Left ventricle myocardium inferior (tissue), 1 donor: ENCODE results near the gene CTH. TPM values are rescaled to one million over a fixed set of nuclear protein-coding genes. Genes with fewer than 3 reads are reported as not detected.

Experiments
- DNase-seq: peaks from one replicate; pipeline ENCODE4 v3.0.0-alpha.2; 2020
- H3K27ac ChIP-seq: fragments of 200-600 bp; replicated peaks from 2 replicates; pipeline ENCODE4 v1.8.0; 2021
- H3K27me3 ChIP-seq: fragments of 200-600 bp; 2 replicates; pipeline ENCODE4 v1.8.0; 2021; ENCODE audit warnings: low read depth
- H3K36me3 ChIP-seq: fragments of 200-600 bp; 2 replicates; pipeline ENCODE4 v1.8.0; 2021
- H3K4me1 ChIP-seq: fragments of 200-600 bp; 2 replicates; pipeline ENCODE4 v1.8.0; 2021
- H3K4me3 ChIP-seq: fragments of 200-600 bp; 2 replicates; pipeline ENCODE4 v1.8.0; 2021; ENCODE audit warnings: mild to moderate bottlenecking, moderate library complexity
- H3K9me3 ChIP-seq: fragments of 200-600 bp; replicated peaks from 2 replicates; pipeline ENCODE4 v1.8.0; 2021
- CTCF ChIP-seq: fragments of 200-600 bp; IDR thresholded peaks from 2 replicates; pipeline ENCODE4 v1.8.0; 2021; ENCODE audit warnings: antibody characterized with exemption, mild to moderate bottlenecking, borderline replicate concordance
- intact Hi-C: fragments of 100-400 bp; cut with micrococcal nuclease; formaldehyde crosslinking; loops from one replicate; pipeline ENCODE4 v1.11.0; 2022
- total RNA-seq: library from RNA; stranded (reverse); fragmentation: NEBNext Ultra II Directional; extraction: Animal tissue kit (Norgen Biotek cat#: 25700); gene quantifications from one replicate; pipeline ENCODE4 v1.2.1, GENCODE V29; 2021
- donor health status: DM: no; HTN: yes; CAD: no; lungs with severe emphysema.

The CTH gene
- total RNA-seq, 1 donor from 2014 or later, result 0.91 TPM

- H3K9me3 ChIP-seq, result no peaks in the 10 kb centered on the region
- TF ChIP-seq CTCF, result no peak
- intact Hi-C loops, result no loop called here
These were observed 25.6 kb upstream of the CTH start for GRCh38 chr1:70385477-70385876.

GRCh38 chr1:70386121-70386520, 24.9 kb upstream of the CTH start:
- no peak for DNase-seq
- no peaks in the 10 kb centered on the region for H3K9me3 ChIP-seq
- intact Hi-C loops, result no loop called here
- H3K27me3 ChIP-seq, result no peaks in the 10 kb centered on the region
- TF ChIP-seq CTCF, result no peak
- no peaks in the 10 kb centered on the region for H3K36me3 ChIP-seq
- no peak overlapping the region for H3K4me3 ChIP-seq
- no peak overlapping the region for H3K27ac ChIP-seq
- no peaks in the 10 kb centered on the region for H3K4me1 ChIP-seq

More at GRCh38 chr1:70385477-70385876, 25.6 kb upstream of the CTH start:
- Histone ChIP-seq H3K4me3 (no peak overlapping the region), H3K27ac (no peak overlapping the region), H3K27me3 (no peaks in the 10 kb centered on the region), H3K4me1 (no peaks in the 10 kb centered on the region), H3K36me3 (no peaks in the 10 kb centered on the region)
- DNase-seq, result no peak

- H3K36me3 ChIP-seq, result no peaks in the 10 kb centered on the region
- no peak for TF ChIP-seq CTCF
- H3K9me3 ChIP-seq, result no peaks in the 10 kb centered on the region
- no peak for DNase-seq
- intact Hi-C loops, result no loop called here
- H3K27me3 ChIP-seq, result no peaks in the 10 kb centered on the region
- no peaks in the 10 kb centered on the region for H3K4me1 ChIP-seq
- H3K4me3 ChIP-seq, result no peak overlapping the region
- no peak overlapping the region for H3K27ac ChIP-seq
These were observed 23.6 kb upstream of the CTH start for GRCh38 chr1:70387507-70387906.

GRCh38 chr1:70392626-70393025, 18.4 kb upstream of the CTH start:
- no peaks in the 10 kb centered on the region for H3K4me1 ChIP-seq
- no peak overlapping the region for H3K4me3 ChIP-seq
- intact Hi-C loops, result no loop called here
- no peak for TF ChIP-seq CTCF
- H3K27ac ChIP-seq, result no peak overlapping the region
- no peaks in the 10 kb centered on the region for H3K36me3 ChIP-seq
- no peaks in the 10 kb centered on the region for H3K27me3 ChIP-seq
- H3K9me3 ChIP-seq, result no peaks in the 10 kb centered on the region
- no peak for DNase-seq

GRCh38 chr1:70396607-70397006, 14.5 kb upstream of the CTH start:
- Histone ChIP-seq H3K27ac (no peak overlapping the region), H3K4me3 (no peak overlapping the region), H3K36me3 (no peaks in the 10 kb centered on the region), H3K9me3 (no peaks in the 10 kb centered on the region), H3K4me1 (no peaks in the 10 kb centered on the region), H3K27me3 (no peaks in the 10 kb centered on the region)
- no peak for TF ChIP-seq CTCF
- intact Hi-C loops, result no loop called here
- DNase-seq, result no peak

- Histone ChIP-seq H3K9me3 (no peaks in the 10 kb centered on the region), H3K4me1 (no peaks in the 10 kb centered on the region), H3K27me3 (no peaks in the 10 kb centered on the region), H3K4me3 (no peak overlapping the region), H3K36me3 (no peaks in the 10 kb centered on the region), H3K27ac (no peak overlapping the region)
- intact Hi-C loops, result no loop called here
- no peak for TF ChIP-seq CTCF
- no peak for DNase-seq
These were observed 14.1 kb upstream of the CTH start for GRCh38 chr1:70397013-70397412.
